ENCODE results near the gene MTFR1L.

- TF ChIP-seq POLR2AphosphoS5 (IDR thresholded peaks at IDR 0.05; ENCODE audit: insufficient read depth in 1 of 2, low read depth in 1 of 2) (no peak), CTCF (IDR thresholded peaks at IDR 0.05) (no peak), POLR2A (IDR thresholded peaks at IDR 0.05) (no peak)
Observed at GRCh38 chr1:25829046-25829445, 9.3 kb downstream of the MTFR1L start.

Data from vagina (tissue), 2 donors.